HEK293 (cell line): ENCODE measurements around the gene STMP1.

Source experiments
- CTCF ChIA-PET: fragments of 350-600 bp; formaldehyde crosslinking; extraction: SDS; loops from one replicate; lab custom pipeline; 2021; ENCODE audit warnings: antibody characterized with exemption; lab: Yijun Ruan, JAX
- POLR2A ChIA-PET: fragments of 300-600 bp; formaldehyde crosslinking; extraction: SDS; loops from one replicate; lab custom pipeline; 2020; ENCODE audit warnings: antibody characterized with exemption, inconsistent platforms; lab: Yijun Ruan, JAX
- H3K27ac ChIP-seq: fragments of 200-500 bp; sonication (Bioruptor generic); 2 replicates; pipeline ENCODE4 v1.5.1; 2014; ENCODE audit warnings: low read depth, low read length, control low read depth, inconsistent platforms; ENCODE audit errors: extremely low read depth
- H3K36me3 ChIP-seq, 2 experiments: fragments of 200-500 bp in 1 of 2; sonication (Bioruptor generic) in 1 of 2; 1 replicate in 1 of 2; 2 replicates in 1 of 2; pipeline ENCODE4 v1.5.1; 2014 to 2017; ENCODE audit warnings: inconsistent platforms in 2 of 2, low read length in 2 of 2; ENCODE audit not compliant: control insufficient read depth in 2 of 2, insufficient read depth in 1 of 2
- H3K4me1 ChIP-seq: fragments of 200-500 bp; sonication (Bioruptor generic); 2 replicates; pipeline ENCODE4 v1.5.1; 2014; ENCODE audit warnings: mild to moderate bottlenecking, low read length, inconsistent platforms; ENCODE audit not compliant: control insufficient read depth, insufficient read depth
- H3K4me3 ChIP-seq: 2 replicates; pipeline ENCODE4 v1.5.1; 2011; ENCODE audit warnings: low read depth, mild to moderate bottlenecking, control low read depth, low read length, moderate library complexity
- H3K9me3 ChIP-seq: fragments of 200-500 bp; sonication (Bioruptor generic); 2 replicates; pipeline ENCODE4 v1.5.1; 2014; ENCODE audit warnings: low read depth, low read length, inconsistent platforms; ENCODE audit not compliant: control insufficient read depth, insufficient read depth
- AEBP2 ChIP-seq: fragments of 450-650 bp; formaldehyde crosslinking; IDR thresholded peaks from 2 replicates; pipeline ENCODE4 v1.5.1; 2016; ENCODE audit warnings: missing biosample characterization, missing genetic modification characterization, borderline replicate concordance
- GFI1B ChIP-seq: fragments of 450-650 bp; formaldehyde crosslinking; IDR thresholded peaks from 2 replicates; pipeline ENCODE4 v1.5.1; 2016; ENCODE audit warnings: missing biosample characterization, missing genetic modification characterization
- GLI4 ChIP-seq: fragments of 450-650 bp; formaldehyde crosslinking; IDR thresholded peaks from 2 replicates; pipeline ENCODE4 v1.5.1; 2016; ENCODE audit warnings: missing biosample characterization, missing genetic modification characterization
- GLIS2 ChIP-seq: fragments of 450-650 bp; formaldehyde crosslinking; IDR thresholded peaks from 2 replicates; pipeline ENCODE4 v1.5.1; 2016; ENCODE audit warnings: missing biosample characterization, missing genetic modification characterization
- HOXC10 ChIP-seq: sonication (generic); formaldehyde crosslinking; IDR thresholded peaks from 2 replicates; pipeline ENCODE4 v1.8.1; 2023; ENCODE audit warnings: mild to moderate bottlenecking, missing genetic modification reagents
- KLF7 ChIP-seq: fragments of 450-650 bp; formaldehyde crosslinking; IDR thresholded peaks from 2 replicates; pipeline ENCODE4 v1.5.1; 2016; ENCODE audit warnings: missing biosample characterization, missing genetic modification characterization, borderline replicate concordance
- KLF8 ChIP-seq: fragments of 450-650 bp; formaldehyde crosslinking; IDR thresholded peaks from 2 replicates; pipeline ENCODE4 v1.5.1; 2016; ENCODE audit warnings: missing biosample characterization, missing genetic modification characterization
- MEIS1 ChIP-seq: sonication (generic); formaldehyde crosslinking; IDR thresholded peaks from 2 replicates; pipeline ENCODE4 v1.8.1; 2022; ENCODE audit warnings: missing genetic modification reagents, mild to moderate bottlenecking, borderline replicate concordance
- MZF1 ChIP-seq: fragments of 450-650 bp; formaldehyde crosslinking; IDR thresholded peaks from 2 replicates; pipeline ENCODE4 v1.5.1; 2017; ENCODE audit warnings: missing biosample characterization, missing genetic modification characterization, borderline replicate concordance
- TCF7L2 ChIP-seq: IDR thresholded peaks from 2 replicates; pipeline ENCODE4 v1.6.1; 2011; ENCODE audit warnings: low read depth, mild to moderate bottlenecking, inconsistent platforms, low read length, moderate library complexity, borderline replicate concordance
- ZBTB1 ChIP-seq: fragments of 450-650 bp; formaldehyde crosslinking; IDR thresholded peaks from 2 replicates; pipeline ENCODE4 v1.5.1; 2016; ENCODE audit warnings: missing biosample characterization, missing genetic modification characterization
- ZBTB17 ChIP-seq: fragments of 450-650 bp; formaldehyde crosslinking; IDR thresholded peaks from 2 replicates; pipeline ENCODE4 v1.5.1; 2016; ENCODE audit warnings: missing biosample characterization, missing genetic modification characterization
- ZBTB7A ChIP-seq: fragments of 450-650 bp; formaldehyde crosslinking; IDR thresholded peaks from 2 replicates; pipeline ENCODE4 v1.5.1; 2016; ENCODE audit warnings: low read depth, missing biosample characterization, missing genetic modification characterization
- ZNF132 ChIP-seq: fragments of 450-650 bp; formaldehyde crosslinking; IDR thresholded peaks from 2 replicates; pipeline ENCODE4 v1.5.1; 2017; ENCODE audit warnings: missing biosample characterization, missing genetic modification characterization, borderline replicate concordance
- ZNF366 ChIP-seq: fragments of 450-650 bp; formaldehyde crosslinking; conservative IDR thresholded peaks from 2 replicates; pipeline ENCODE4 v1.5.1; 2016; ENCODE audit warnings: missing biosample characterization, missing genetic modification characterization
- ZNF488 ChIP-seq: fragments of 450-650 bp; formaldehyde crosslinking; IDR thresholded peaks from 2 replicates; pipeline ENCODE4 v1.5.1; 2016; ENCODE audit warnings: missing biosample characterization, missing genetic modification characterization
- ZNF544 ChIP-seq: fragments of 450-650 bp; formaldehyde crosslinking; IDR thresholded peaks from 2 replicates; pipeline ENCODE4 v1.5.0; 2017; ENCODE audit warnings: missing biosample characterization, missing genetic modification characterization
- ZNF626 ChIP-seq: fragments of 450-650 bp; sonication (Bioruptor Pico); formaldehyde crosslinking; IDR thresholded peaks from 2 replicates; pipeline ENCODE4 v1.5.1; 2018; ENCODE audit warnings: missing biosample characterization, missing genetic modification characterization, inconsistent platforms
- ZNF701 ChIP-seq: fragments of 450-650 bp; formaldehyde crosslinking; IDR thresholded peaks from 2 replicates; pipeline ENCODE4 v1.5.1; 2016; ENCODE audit warnings: missing biosample characterization, missing genetic modification characterization
- ZNF76 ChIP-seq: fragments of 450-650 bp; formaldehyde crosslinking; IDR thresholded peaks from 2 replicates; pipeline ENCODE4; 2016; ENCODE audit warnings: low read depth, missing biosample characterization, missing genetic modification characterization, borderline replicate concordance
- ZNF776 ChIP-seq: fragments of 450-650 bp; formaldehyde crosslinking; IDR thresholded peaks from 2 replicates; pipeline ENCODE4 v1.5.0; 2017; ENCODE audit warnings: missing biosample characterization, missing genetic modification characterization, borderline replicate concordance
- ZNF791 ChIP-seq: fragments of 450-650 bp; formaldehyde crosslinking; IDR thresholded peaks from 2 replicates; pipeline ENCODE4 v1.5.1; 2016; ENCODE audit warnings: missing biosample characterization, missing genetic modification characterization
- ZNF843 ChIP-seq: fragments of 450-650 bp; formaldehyde crosslinking; IDR thresholded peaks from 2 replicates; pipeline ENCODE4 v1.5.1; 2016; ENCODE audit warnings: missing biosample characterization, missing genetic modification characterization
- ZSCAN30 ChIP-seq: fragments of 450-650 bp; IDR thresholded peaks from 2 replicates; pipeline ENCODE4 v1.5.1; 2018; ENCODE audit warnings: missing biosample characterization, mild to moderate bottlenecking, missing genetic modification characterization, moderate library complexity
- TF ChIP-seq, protein P1 (sequence below): fragments of 450-650 bp; formaldehyde crosslinking; IDR thresholded peaks from 2 replicates; pipeline ENCODE4 v1.5.1; 2017; ENCODE audit warnings: missing biosample characterization, mild to moderate bottlenecking, missing genetic modification characterization, moderate library complexity
- TF ChIP-seq, protein P2 (sequence below): fragments of 450-650 bp; formaldehyde crosslinking; IDR thresholded peaks from 2 replicates; pipeline ENCODE4 v1.5.1; 2016; ENCODE audit warnings: missing biosample characterization, missing genetic modification characterization
- TF ChIP-seq, protein P3 (sequence below): fragments of 450-650 bp; formaldehyde crosslinking; IDR thresholded peaks from 2 replicates; pipeline ENCODE4 v1.5.1; 2016; ENCODE audit warnings: missing biosample characterization, missing genetic modification characterization

Gene STMP1

DNA sequence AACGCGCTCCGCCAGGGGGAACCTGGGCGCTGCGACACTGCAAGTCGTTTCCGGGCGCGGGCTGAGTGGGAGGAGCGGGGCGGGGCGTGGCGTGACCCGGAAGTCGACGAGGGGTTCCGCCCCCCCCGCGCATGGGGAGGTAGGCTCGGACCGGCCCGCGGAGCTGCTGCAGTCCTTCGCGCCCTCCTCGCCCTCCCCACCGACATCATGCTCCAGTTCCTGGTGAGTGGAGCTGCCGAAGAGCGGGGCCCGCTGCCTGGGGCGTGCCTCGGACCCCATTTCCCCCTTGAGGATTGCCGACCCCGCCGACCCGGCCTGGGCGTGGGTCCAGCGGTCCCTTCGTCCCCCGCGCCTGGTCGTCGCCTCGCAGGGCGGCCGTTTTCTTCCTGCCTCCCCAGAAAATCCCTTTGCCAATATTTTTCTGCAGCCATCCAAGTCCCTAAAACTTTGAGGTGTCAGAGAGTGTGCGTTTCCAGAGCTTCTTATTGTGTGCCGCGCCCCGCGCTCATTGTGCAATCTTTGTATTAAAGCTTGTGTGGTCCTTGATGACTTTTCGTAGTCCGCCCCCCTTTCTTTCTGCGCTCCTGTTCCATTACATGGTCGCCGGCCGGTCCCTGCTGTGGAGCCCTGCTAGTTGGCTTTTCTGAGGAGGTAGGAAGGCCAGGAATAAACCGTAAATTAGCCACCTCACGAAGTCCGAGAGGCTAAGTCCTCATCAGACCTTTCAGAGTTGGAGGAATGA is at the start of gene STMP1:
Gene STMP1 (plus strand): TSS at position 142 of the 742 bp plus-strand sequence.
- ChIA-PET POLR2A (interaction anchor here (0.7 to 1.4 kb wide), 9 partner anchors 10 to 1225 kb away, joined by 3 to 9 read pairs (median 3); no protein-coding TSS in a partner anchor), CTCF (interaction anchor here (0.5 to 5.6 kb wide), 11 partner anchors 10 to 498 kb away, joined by 3 to 41 read pairs (median 4); no protein-coding TSS in a partner anchor)
- TF ChIP-seq ZNF626 (tag by site-specific recombination): no peak
- 0 out of 2 replicates have a peak, but pooled peaks have one; percentile 30 for TF ChIP-seq ZNF366 (tag by site-specific recombination)
- TF ChIP-seq, protein P1, sequence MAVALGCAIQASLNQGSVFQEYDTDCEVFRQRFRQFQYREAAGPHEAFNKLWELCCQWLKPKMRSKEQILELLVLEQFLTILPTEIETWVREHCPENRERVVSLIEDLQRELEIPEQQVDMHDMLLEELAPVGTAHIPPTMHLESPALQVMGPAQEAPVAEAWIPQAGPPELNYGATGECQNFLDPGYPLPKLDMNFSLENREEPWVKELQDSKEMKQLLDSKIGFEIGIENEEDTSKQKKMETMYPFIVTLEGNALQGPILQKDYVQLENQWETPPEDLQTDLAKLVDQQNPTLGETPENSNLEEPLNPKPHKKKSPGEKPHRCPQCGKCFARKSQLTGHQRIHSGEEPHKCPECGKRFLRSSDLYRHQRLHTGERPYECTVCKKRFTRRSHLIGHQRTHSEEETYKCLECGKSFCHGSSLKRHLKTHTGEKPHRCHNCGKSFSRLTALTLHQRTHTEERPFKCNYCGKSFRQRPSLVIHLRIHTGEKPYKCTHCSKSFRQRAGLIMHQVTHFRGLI (tag by site-specific recombination): no peak
- no peak for TF ChIP-seq ZNF132 (tag by site-specific recombination)
- peak; percentile 94 for TF ChIP-seq ZSCAN30 (tag by site-specific recombination)
- peak; percentile 55; the same call in 1 of the 2 replicates for TF ChIP-seq ZNF843 (tag by site-specific recombination)
- TF ChIP-seq ZBTB17: peak; percentile 78
- peak; percentile 80 for TF ChIP-seq ZNF76
- 0 out of 2 replicates have a peak, but pooled peaks have one; percentile 6 for TF ChIP-seq GFI1B (tag by site-specific recombination)
- TF ChIP-seq ZNF791 (tag by site-specific recombination): no peak
- TF ChIP-seq HOXC10: peak; percentile 96
- no peak for TF ChIP-seq ZNF488 (tag by site-specific recombination)
- peak; percentile 88 for TF ChIP-seq KLF7 (tag by site-specific recombination)
- peak; percentile 99 for TF ChIP-seq KLF8 (tag by site-specific recombination)
- TF ChIP-seq GLI4: peak; percentile 71; the same call in 1 of the 2 replicates
- TF ChIP-seq, protein P2, sequence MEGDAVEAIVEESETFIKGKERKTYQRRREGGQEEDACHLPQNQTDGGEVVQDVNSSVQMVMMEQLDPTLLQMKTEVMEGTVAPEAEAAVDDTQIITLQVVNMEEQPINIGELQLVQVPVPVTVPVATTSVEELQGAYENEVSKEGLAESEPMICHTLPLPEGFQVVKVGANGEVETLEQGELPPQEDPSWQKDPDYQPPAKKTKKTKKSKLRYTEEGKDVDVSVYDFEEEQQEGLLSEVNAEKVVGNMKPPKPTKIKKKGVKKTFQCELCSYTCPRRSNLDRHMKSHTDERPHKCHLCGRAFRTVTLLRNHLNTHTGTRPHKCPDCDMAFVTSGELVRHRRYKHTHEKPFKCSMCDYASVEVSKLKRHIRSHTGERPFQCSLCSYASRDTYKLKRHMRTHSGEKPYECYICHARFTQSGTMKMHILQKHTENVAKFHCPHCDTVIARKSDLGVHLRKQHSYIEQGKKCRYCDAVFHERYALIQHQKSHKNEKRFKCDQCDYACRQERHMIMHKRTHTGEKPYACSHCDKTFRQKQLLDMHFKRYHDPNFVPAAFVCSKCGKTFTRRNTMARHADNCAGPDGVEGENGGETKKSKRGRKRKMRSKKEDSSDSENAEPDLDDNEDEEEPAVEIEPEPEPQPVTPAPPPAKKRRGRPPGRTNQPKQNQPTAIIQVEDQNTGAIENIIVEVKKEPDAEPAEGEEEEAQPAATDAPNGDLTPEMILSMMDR (tag by site-specific recombination): peak; percentile 93
- no peak for TF ChIP-seq AEBP2
- TF ChIP-seq, protein P3, sequence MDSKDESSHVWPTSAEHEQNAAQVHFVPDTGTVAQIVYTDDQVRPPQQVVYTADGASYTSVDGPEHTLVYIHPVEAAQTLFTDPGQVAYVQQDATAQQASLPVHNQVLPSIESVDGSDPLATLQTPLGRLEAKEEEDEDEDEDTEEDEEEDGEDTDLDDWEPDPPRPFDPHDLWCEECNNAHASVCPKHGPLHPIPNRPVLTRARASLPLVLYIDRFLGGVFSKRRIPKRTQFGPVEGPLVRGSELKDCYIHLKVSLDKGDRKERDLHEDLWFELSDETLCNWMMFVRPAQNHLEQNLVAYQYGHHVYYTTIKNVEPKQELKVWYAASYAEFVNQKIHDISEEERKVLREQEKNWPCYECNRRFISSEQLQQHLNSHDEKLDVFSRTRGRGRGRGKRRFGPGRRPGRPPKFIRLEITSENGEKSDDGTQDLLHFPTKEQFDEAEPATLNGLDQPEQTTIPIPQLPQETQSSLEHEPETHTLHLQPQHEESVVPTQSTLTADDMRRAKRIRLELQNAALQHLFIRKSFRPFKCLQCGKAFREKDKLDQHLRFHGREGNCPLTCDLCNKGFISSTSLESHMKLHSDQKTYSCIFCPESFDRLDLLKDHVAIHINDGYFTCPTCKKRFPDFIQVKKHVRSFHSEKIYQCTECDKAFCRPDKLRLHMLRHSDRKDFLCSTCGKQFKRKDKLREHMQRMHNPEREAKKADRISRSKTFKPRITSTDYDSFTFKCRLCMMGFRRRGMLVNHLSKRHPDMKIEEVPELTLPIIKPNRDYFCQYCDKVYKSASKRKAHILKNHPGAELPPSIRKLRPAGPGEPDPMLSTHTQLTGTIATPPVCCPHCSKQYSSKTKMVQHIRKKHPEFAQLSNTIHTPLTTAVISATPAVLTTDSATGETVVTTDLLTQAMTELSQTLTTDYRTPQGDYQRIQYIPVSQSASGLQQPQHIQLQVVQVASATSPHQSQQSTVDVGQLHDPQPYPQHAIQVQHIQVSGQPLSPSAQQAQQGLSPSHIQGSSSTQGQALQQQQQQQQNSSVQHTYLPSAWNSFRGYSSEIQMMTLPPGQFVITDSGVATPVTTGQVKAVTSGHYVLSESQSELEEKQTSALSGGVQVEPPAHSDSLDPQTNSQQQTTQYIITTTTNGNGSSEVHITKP (tag by site-specific recombination): peak; percentile 71
- TF ChIP-seq ZNF544 (tag by site-specific recombination): no peak
- no peak for TF ChIP-seq MEIS1
- peak; percentile 99 for TF ChIP-seq GLIS2 (tag by site-specific recombination)
- 0 out of 2 replicates have a peak, but pooled peaks have one; percentile 37 for TF ChIP-seq MZF1 (tag by site-specific recombination)
- no peak for TF ChIP-seq ZNF701 (tag by site-specific recombination)
- TF ChIP-seq TCF7L2: no peak
- no peak for TF ChIP-seq ZNF776 (tag by site-specific recombination)
- TF ChIP-seq ZBTB1 (tag by site-specific recombination): peak; percentile 89; the same call in 1 of the 2 replicates
- no peak for TF ChIP-seq ZBTB7A (tag by site-specific recombination)

More for the DNA sequence above, at the start of gene STMP1:
- Histone ChIP-seq H3K9me3 (no peaks in the 10 kb centered on the region), H3K4me1 (no peaks in the 10 kb centered on the region), H3K27ac (peak within 1 kb of the TSS; percentile 59; the same call in 1 of the 2 replicates), H3K4me3 (peak within 1 kb of the TSS; percentile 98), H3K36me3 (no peaks in the 10 kb centered on the region)
